SU-DHL-6 (cell line): ENCODE results near the gene RBM33.

Source experiments
- H2AFZ ChIP-seq: fragments of 200-600 bp; sonication (generic); 2 replicates; pipeline ENCODE4 v1.6.1; 2014; ENCODE audit warnings: low read depth, mild to moderate bottlenecking, moderate library complexity, mixed read lengths, antibody characterized with exemption, low read length; ENCODE audit not compliant: severe bottlenecking
- H3F3A ChIP-seq: fragments of 200-600 bp; shearing (Covaris generic); 2 replicates; pipeline ENCODE4 v1.6.0; 2016; ENCODE audit warnings: antibody characterized with exemption, mild to moderate bottlenecking; ENCODE audit not compliant: insufficient read depth
- H3K27ac ChIP-seq: fragments of 200-600 bp; sonication (generic); 2 replicates; pipeline ENCODE4 v1.5.1; 2016; ENCODE audit warnings: low read depth, mild to moderate bottlenecking, low read length, moderate library complexity, mixed read lengths
- H3K27me3 ChIP-seq: fragments of 200-600 bp; sonication (generic), shearing (Covaris generic); 2 replicates; pipeline ENCODE4 v1.6.0; 2014; ENCODE audit warnings: mild to moderate bottlenecking, low read length
- H3K36me3 ChIP-seq: fragments of 200-600 bp; sonication (generic); 2 replicates; pipeline ENCODE4 v1.6.1; 2014; ENCODE audit warnings: mild to moderate bottlenecking, low read length, mixed read lengths
- H3K4me2 ChIP-seq: fragments of 300-600, 200-600 bp; shearing (Covaris generic), sonication (generic); 2 replicates; pipeline ENCODE4 v1.6.0; 2014; ENCODE audit warnings: low read length, low read depth, mild to moderate bottlenecking; ENCODE audit not compliant: poor library complexity, severe bottlenecking
- H3K4me3 ChIP-seq: fragments of 200-600 bp; sonication (generic); 2 replicates; pipeline ENCODE4 v1.5.1; 2014; ENCODE audit warnings: antibody characterized with exemption, low read length, mild to moderate bottlenecking, mixed read lengths; ENCODE audit not compliant: insufficient read depth, poor library complexity, severe bottlenecking
- H3K79me2 ChIP-seq: fragments of 200-600 bp; sonication (generic); 2 replicates; pipeline ENCODE4 v1.6.1; 2014; ENCODE audit warnings: mild to moderate bottlenecking, low read length, moderate library complexity; ENCODE audit not compliant: insufficient read depth
- H3K9ac ChIP-seq: fragments of 200-600 bp; sonication (generic); 2 replicates; pipeline ENCODE4 v1.7.0; 2014; ENCODE audit warnings: mild to moderate bottlenecking, low read length
- H3K9me2 ChIP-seq: fragments of 200-600 bp; sonication (generic); replicated peaks from 2 replicates; pipeline ENCODE4 v1.6.1; 2014; ENCODE audit warnings: low read length; ENCODE audit not compliant: insufficient read depth
- H3K9me3 ChIP-seq: fragments of 200-600 bp; sonication (generic); 2 replicates; pipeline ENCODE4 v1.6.1; 2014; ENCODE audit warnings: low read length, mixed read lengths; ENCODE audit not compliant: insufficient read depth
- H4K20me1 ChIP-seq: fragments of 200-600 bp; sonication (generic); 2 replicates; pipeline ENCODE4 v1.6.1; 2014; ENCODE audit warnings: low read depth, mild to moderate bottlenecking, antibody characterized with exemption, low read length, moderate library complexity, mixed read lengths
- EZH2phosphoT487 ChIP-seq: fragments of 200-600 bp; sonication (generic), shearing (Covaris generic); conservative IDR thresholded peaks from 2 replicates; pipeline ENCODE4 v1.6.1; 2018; ENCODE audit warnings: mild to moderate bottlenecking, antibody characterized with exemption, low read length, moderate library complexity, mixed read lengths
- TF ChIP-seq, protein P1 (sequence below): fragments of 200-600 bp; sonication (generic); IDR thresholded peaks from one replicate; pipeline ENCODE4 v1.5.1; 2017; ENCODE audit warnings: antibody characterized with exemption, mild to moderate bottlenecking, low read length, moderate library complexity; ENCODE audit not compliant: insufficient read depth, poor library complexity, severe bottlenecking

The RBM33 gene

DNA sequence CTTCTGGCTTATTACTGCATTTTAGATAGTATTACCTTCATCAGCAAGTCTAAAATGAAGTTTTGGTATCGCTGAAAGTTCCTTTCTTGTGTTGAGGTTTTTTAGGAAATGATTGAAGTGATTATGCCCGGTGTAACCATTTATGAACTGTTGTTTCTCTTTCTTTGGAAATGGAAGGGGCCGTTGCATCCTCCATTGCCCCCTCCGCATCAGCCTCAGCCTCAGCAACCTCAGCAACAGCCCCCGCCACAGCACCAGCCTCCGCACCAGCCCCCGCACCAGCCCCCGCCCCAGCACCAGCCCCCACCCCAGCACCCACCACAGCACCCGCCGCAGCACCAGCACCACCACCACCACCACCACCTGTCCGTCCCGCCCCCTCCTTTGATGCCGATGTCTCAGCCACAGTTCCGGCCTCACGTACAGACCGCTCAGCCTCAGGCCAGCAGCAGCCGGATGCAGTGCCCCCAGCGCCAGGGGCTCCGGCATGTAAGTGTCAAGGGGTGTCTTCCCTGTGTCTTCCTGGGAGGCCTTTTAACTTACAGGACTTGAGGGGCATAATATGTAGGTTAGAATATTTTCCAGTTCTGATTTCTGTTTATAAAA is 95.2 kb downstream of the RBM33 start:
- H3K9me3 ChIP-seq = no peaks in the 10 kb centered on the region
- H2AFZ ChIP-seq = no peak overlapping the region
- H3K27ac ChIP-seq = no peak overlapping the region
- no peaks in the 10 kb centered on the region for H3K27me3 ChIP-seq
- H3K36me3 ChIP-seq = peaks cover 47% of the 10 kb centered on the region
- no peak overlapping the region for H3K4me3 ChIP-seq
- H3F3A ChIP-seq = peaks cover 21% of the 10 kb centered on the region
- peaks cover 34% of the 10 kb centered on the region for H3K79me2 ChIP-seq
- no peak for TF ChIP-seq EZH2phosphoT487
- TF ChIP-seq, protein P1, sequence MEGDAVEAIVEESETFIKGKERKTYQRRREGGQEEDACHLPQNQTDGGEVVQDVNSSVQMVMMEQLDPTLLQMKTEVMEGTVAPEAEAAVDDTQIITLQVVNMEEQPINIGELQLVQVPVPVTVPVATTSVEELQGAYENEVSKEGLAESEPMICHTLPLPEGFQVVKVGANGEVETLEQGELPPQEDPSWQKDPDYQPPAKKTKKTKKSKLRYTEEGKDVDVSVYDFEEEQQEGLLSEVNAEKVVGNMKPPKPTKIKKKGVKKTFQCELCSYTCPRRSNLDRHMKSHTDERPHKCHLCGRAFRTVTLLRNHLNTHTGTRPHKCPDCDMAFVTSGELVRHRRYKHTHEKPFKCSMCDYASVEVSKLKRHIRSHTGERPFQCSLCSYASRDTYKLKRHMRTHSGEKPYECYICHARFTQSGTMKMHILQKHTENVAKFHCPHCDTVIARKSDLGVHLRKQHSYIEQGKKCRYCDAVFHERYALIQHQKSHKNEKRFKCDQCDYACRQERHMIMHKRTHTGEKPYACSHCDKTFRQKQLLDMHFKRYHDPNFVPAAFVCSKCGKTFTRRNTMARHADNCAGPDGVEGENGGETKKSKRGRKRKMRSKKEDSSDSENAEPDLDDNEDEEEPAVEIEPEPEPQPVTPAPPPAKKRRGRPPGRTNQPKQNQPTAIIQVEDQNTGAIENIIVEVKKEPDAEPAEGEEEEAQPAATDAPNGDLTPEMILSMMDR = no peak
- no peaks in the 10 kb centered on the region for H3K9me2 ChIP-seq
- H4K20me1 ChIP-seq = no peaks in the 10 kb centered on the region
- H3K9ac ChIP-seq = no peak overlapping the region
- no peak overlapping the region for H3K4me2 ChIP-seq

DNA sequence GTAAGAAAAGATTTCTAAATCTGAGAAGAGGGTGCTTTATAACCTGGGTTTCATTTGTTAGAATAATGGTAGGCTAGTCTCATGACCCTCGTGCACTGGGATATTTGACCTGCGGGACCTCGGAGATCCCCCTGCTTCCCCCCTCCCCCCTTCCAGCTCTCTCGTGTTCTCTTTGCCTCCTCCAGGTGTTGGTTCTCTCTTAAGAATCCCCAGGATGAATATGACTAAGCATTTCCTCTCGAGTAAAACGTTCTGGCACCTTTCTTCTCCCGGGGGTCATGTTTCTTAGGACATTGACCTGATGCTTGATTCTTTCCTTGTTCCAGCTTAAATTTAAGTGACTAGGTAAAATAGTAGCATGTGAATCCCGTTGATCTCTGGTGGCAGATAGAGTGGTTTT is 96.6 kb downstream of the RBM33 start:
- TF ChIP-seq, protein P1 = no peak
- no peak for TF ChIP-seq EZH2phosphoT487
- H3K9ac ChIP-seq = peak overlapping the region; percentile 25
- H4K20me1 ChIP-seq = no peaks in the 10 kb centered on the region
- peaks cover 12% of the 10 kb centered on the region for H3F3A ChIP-seq
- peaks cover 30% of the 10 kb centered on the region; the same call in 1 of the 2 replicates for H3K79me2 ChIP-seq
- H2AFZ ChIP-seq = no peak overlapping the region
- H3K4me2 ChIP-seq = peak overlapping the region; percentile 28
- H3K27me3 ChIP-seq = no peaks in the 10 kb centered on the region
- H3K4me3 ChIP-seq = no peak overlapping the region
- H3K27ac ChIP-seq = peak overlapping the region; percentile 78
- no peaks in the 10 kb centered on the region for H3K9me3 ChIP-seq
- H3K36me3 ChIP-seq = peaks cover 61% of the 10 kb centered on the region
- no peaks in the 10 kb centered on the region for H3K9me2 ChIP-seq

DNA sequence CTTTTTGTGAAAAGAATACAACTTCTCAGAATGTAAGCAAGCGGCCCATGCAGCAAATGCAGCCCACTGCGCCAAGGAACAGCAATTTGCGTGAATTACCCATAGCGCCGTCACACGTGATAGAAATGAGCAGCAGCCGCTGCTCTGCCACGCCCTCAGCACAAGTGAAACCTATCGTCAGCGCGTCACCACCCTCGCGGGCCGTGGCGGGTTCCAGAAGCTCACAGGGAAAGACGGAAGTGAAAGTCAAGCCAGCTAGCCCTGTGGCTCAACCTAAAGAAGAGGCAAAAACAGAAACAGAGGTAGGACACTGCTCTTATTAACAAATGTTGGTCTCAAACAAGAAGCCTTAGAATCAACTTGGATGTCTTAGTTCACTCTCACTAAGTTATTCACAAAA is 97.3 kb downstream of the RBM33 start:
- Histone ChIP-seq H3F3A (peaks cover 11% of the 10 kb centered on the region), H4K20me1 (no peaks in the 10 kb centered on the region), H3K27me3 (no peaks in the 10 kb centered on the region), H3K9me3 (no peaks in the 10 kb centered on the region), H3K27ac (peak overlapping the region; percentile 78), H3K9me2 (no peaks in the 10 kb centered on the region), H3K79me2 (peaks cover 35% of the 10 kb centered on the region), H3K4me2 (peak overlapping the region; percentile 44), H3K36me3 (peaks cover 64% of the 10 kb centered on the region), H3K9ac (no peak overlapping the region; the same call in 1 of the 2 replicates), H2AFZ (no peak overlapping the region), H3K4me3 (no peak overlapping the region)
- TF ChIP-seq EZH2phosphoT487 = no peak

DNA sequence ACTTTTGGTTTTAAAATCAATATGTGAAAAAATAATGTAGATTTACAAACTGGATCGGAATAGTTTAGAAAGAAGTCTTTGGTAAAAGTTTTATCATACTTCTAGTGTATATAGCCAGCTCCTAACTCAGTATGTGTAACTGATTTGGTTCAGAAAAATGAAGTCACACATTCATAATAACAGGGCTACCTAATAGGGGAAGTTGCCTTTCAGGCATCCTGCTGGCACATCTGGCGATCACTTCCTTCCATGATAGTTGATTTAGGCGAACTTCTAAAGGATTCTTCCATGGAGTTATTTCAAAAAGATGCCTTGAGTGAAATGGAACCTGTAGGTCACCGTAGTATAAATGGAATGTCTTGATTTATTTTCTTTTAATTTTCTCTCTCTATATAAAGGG is 98.7 kb downstream of the RBM33 start:
- Histone ChIP-seq H3K27me3 (no peaks in the 10 kb centered on the region), H3K4me3 (no peak overlapping the region), H3K79me2 (peaks cover 48% of the 10 kb centered on the region), H3K9ac (no peak overlapping the region), H3F3A (peaks cover 15% of the 10 kb centered on the region), H4K20me1 (0 out of 2 replicates have a peak, but pooled peaks cover 1% of the 10 kb centered on the region), H3K9me3 (no peaks in the 10 kb centered on the region), H3K27ac (peak overlapping the region; percentile 78), H3K36me3 (peaks cover 66% of the 10 kb centered on the region), H3K9me2 (no peaks in the 10 kb centered on the region), H3K4me2 (peak overlapping the region; percentile 44), H2AFZ (no peak overlapping the region)
- TF ChIP-seq EZH2phosphoT487 = no peak
- TF ChIP-seq, protein P1 = no peak
